H9 (cell line): ENCODE data around the gene FBL. TPM values are rescaled to one million over a fixed set of nuclear protein-coding genes. Genes with fewer than 3 reads are reported as not detected.

ENCODE experiments used
- DNase-seq: peaks from one replicate; pipeline ENCODE4 v3.0.0-alpha.2; 2017
- H2AFZ ChIP-seq: one replicate; pipeline ENCODE4 v1.6.1; 2013; ENCODE audit warnings: mild to moderate bottlenecking, low read length, control low read depth, moderate library complexity
- H2AK5ac ChIP-seq: 2 replicates; pipeline ENCODE4 v1.6.1; 2013; ENCODE audit warnings: low read length, control low read depth, mixed read lengths; ENCODE audit not compliant: insufficient read length
- H2BK120ac ChIP-seq: one replicate; pipeline ENCODE4 v1.6.1; 2013; ENCODE audit warnings: low read depth, mild to moderate bottlenecking, low read length, control low read depth, inconsistent platforms; ENCODE audit not compliant: poor library complexity, severe bottlenecking
- H2BK12ac ChIP-seq: 2 replicates; pipeline ENCODE4 v1.6.1; 2013; ENCODE audit warnings: low read length, control low read depth, mixed read lengths, low read depth; ENCODE audit not compliant: insufficient read length
- H2BK15ac ChIP-seq: 2 replicates; pipeline ENCODE4 v1.6.1; 2013; ENCODE audit warnings: low read depth, low read length, control low read depth
- H2BK20ac ChIP-seq: one replicate; pipeline ENCODE4 v1.6.1; 2013; ENCODE audit warnings: low read depth, mild to moderate bottlenecking, low read length, control low read depth, inconsistent platforms; ENCODE audit not compliant: poor library complexity, severe bottlenecking
- H2BK5ac ChIP-seq: 2 replicates; pipeline ENCODE4 v1.6.1; 2013; ENCODE audit warnings: low read length, control low read depth, mixed read lengths; ENCODE audit not compliant: insufficient read length
- H3K14ac ChIP-seq: 2 replicates; pipeline ENCODE4 v1.6.1; 2013; ENCODE audit warnings: low read length, control low read depth; ENCODE audit not compliant: insufficient read depth
- H3K18ac ChIP-seq: 2 replicates; pipeline ENCODE4 v1.6.1; 2013; ENCODE audit warnings: low read depth, mild to moderate bottlenecking, mixed read lengths, low read length, control low read depth; ENCODE audit not compliant: insufficient read length
- H3K23ac ChIP-seq: 2 replicates; pipeline ENCODE4 v1.6.1; 2013; ENCODE audit warnings: low read length, control low read depth, mixed read lengths, low read depth; ENCODE audit not compliant: insufficient read length
- H3K23me2 ChIP-seq: 2 replicates; pipeline ENCODE4 v1.6.1; 2013; ENCODE audit warnings: low read depth, mild to moderate bottlenecking, mixed read lengths, low read length, control low read depth; ENCODE audit not compliant: insufficient read length, poor library complexity, severe bottlenecking
- H3K27ac ChIP-seq: 2 replicates; pipeline ENCODE4 v1.5.1; 2013; ENCODE audit warnings: low read length, control low read depth, mixed read lengths, low read depth; ENCODE audit not compliant: insufficient read length
- H3K27me3 ChIP-seq: 2 replicates; pipeline ENCODE4 v1.6.1; 2013; ENCODE audit warnings: low read length, control low read depth, inconsistent platforms; ENCODE audit not compliant: insufficient read depth
- H3K4ac ChIP-seq: 2 replicates; pipeline ENCODE4 v1.6.1; 2013; ENCODE audit warnings: low read depth, mild to moderate bottlenecking, control low read depth, inconsistent platforms, low read length, moderate library complexity
- H3K4me1 ChIP-seq: 2 replicates; pipeline ENCODE4 v1.6.1; 2013; ENCODE audit warnings: low read length, control low read depth, inconsistent platforms; ENCODE audit not compliant: insufficient read depth
- H3K4me2 ChIP-seq: 2 replicates; pipeline ENCODE4 v1.6.1; 2013; ENCODE audit warnings: low read length, control low read depth, mixed read lengths; ENCODE audit not compliant: insufficient read length, insufficient read depth
- H3K56ac ChIP-seq: 2 replicates; pipeline ENCODE4 v1.6.1; 2013; ENCODE audit warnings: low read depth, mild to moderate bottlenecking, mixed read lengths, low read length, control low read depth; ENCODE audit not compliant: insufficient read length
- H3K79me1 ChIP-seq: 2 replicates; pipeline ENCODE4 v1.6.1; 2013; ENCODE audit warnings: low read depth, mild to moderate bottlenecking, moderate library complexity, low read length, control low read depth, inconsistent platforms; ENCODE audit not compliant: insufficient read depth, poor library complexity, severe bottlenecking
- H3K79me2 ChIP-seq: 2 replicates; pipeline ENCODE4 v1.6.1; 2013; ENCODE audit warnings: low read length, control low read depth, inconsistent platforms; ENCODE audit not compliant: insufficient read depth
- H3K9ac ChIP-seq: 2 replicates; pipeline ENCODE4 v1.6.1; 2013; ENCODE audit warnings: low read length, control low read depth, mixed read lengths; ENCODE audit not compliant: insufficient read length; ENCODE audit errors: extremely low read depth
- H3K9me3 ChIP-seq: one replicate; pipeline ENCODE4 v1.6.1; 2013; ENCODE audit warnings: low read depth, low read length, inconsistent platforms; ENCODE audit not compliant: control insufficient read depth
- H3T11ph ChIP-seq: one replicate; pipeline ENCODE4 v1.6.1; 2013; ENCODE audit warnings: mild to moderate bottlenecking, low read length, control low read depth, inconsistent platforms
- H4K20me1 ChIP-seq: one replicate; pipeline ENCODE4 v1.6.1; 2013; ENCODE audit not compliant: control insufficient read depth, insufficient read length, insufficient read depth
- H4K5ac ChIP-seq: 2 replicates; pipeline ENCODE4 v1.6.1; 2013; ENCODE audit warnings: low read depth, mild to moderate bottlenecking, mixed read lengths, low read length, control low read depth; ENCODE audit not compliant: insufficient read length
- H4K8ac ChIP-seq: replicated peaks from 2 replicates; pipeline ENCODE4 v1.6.1; 2013; ENCODE audit warnings: low read length, control low read depth, mixed read lengths, low read depth; ENCODE audit not compliant: insufficient read length
- H4K91ac ChIP-seq: 2 replicates; pipeline ENCODE4 v1.6.1; 2013; ENCODE audit warnings: low read depth, mild to moderate bottlenecking, moderate library complexity, mixed read lengths, low read length, control low read depth; ENCODE audit not compliant: insufficient read length
- H3K27ac Mint-ChIP-seq, 3 experiments: 2 replicates in 2 of 3; 3 replicates in 1 of 3; pipeline ENCODE4 v1.8.0; 2020 to 2021; ENCODE audit warnings: mixed read lengths in 3 of 3, mild to moderate bottlenecking in 1 of 3, moderate library complexity in 1 of 3
- H3K27me3 Mint-ChIP-seq: 2 replicates; pipeline ENCODE4 v1.8.0; 2021; ENCODE audit warnings: low read depth, mild to moderate bottlenecking, moderate library complexity, mixed read lengths
- H3K36me3 Mint-ChIP-seq, 3 experiments: 2 replicates in 2 of 3; 3 replicates in 1 of 3; pipeline ENCODE4 v1.8.0; 2020 to 2021; ENCODE audit warnings: low read depth in 3 of 3, mixed read lengths in 3 of 3; ENCODE audit not compliant: insufficient read depth in 1 of 3
- H3K4me1 Mint-ChIP-seq, 2 experiments: 2 replicates each; pipeline ENCODE4 v1.8.0; 2020; ENCODE audit warnings: mixed read lengths in 2 of 2
- H3K4me3 Mint-ChIP-seq, 2 experiments: 2 replicates in 1 of 2; 3 replicates in 1 of 2; pipeline ENCODE4 v1.8.0; 2020 to 2021; ENCODE audit warnings: mild to moderate bottlenecking in 2 of 2, mixed read lengths in 2 of 2, moderate library complexity in 1 of 2
- H3K9me3 Mint-ChIP-seq, 2 experiments: 2 replicates in 1 of 2; 3 replicates in 1 of 2; pipeline ENCODE4 v1.8.0; 2020; ENCODE audit warnings: mild to moderate bottlenecking in 2 of 2, mixed read lengths in 2 of 2, moderate library complexity in 1 of 2
- CTCF ChIP-seq: fragments of 200-600 bp; sonication (generic); conservative IDR thresholded peaks from 3 replicates; pipeline ENCODE4 v1.8.0; 2021; ENCODE audit warnings: antibody characterized with exemption, mild to moderate bottlenecking
- WGBS: extraction: QIAGEN DNeasy Blood & Tissue Kit; methylation state at CpG from one replicate; pipeline ENCODE4 v1.1.7; 2013; ENCODE audit warnings: missing lambda C conversion rate, low lambda C conversion rate, mixed read lengths; ENCODE audit not compliant: insufficient read length; ENCODE audit errors: extremely low coverage; 5-methylcytosine and 5-hydroxymethylcytosine counted together
- total RNA-seq: library from RNA; stranded (reverse); gene quantifications from 2 replicates; pipeline ENCODE4 v1.2.1, GENCODE V29; 2021

FBL gene
- total RNA-seq, 1 experiment from 2014 or later, result 625 TPM

- no peak for TF ChIP-seq CTCF
- Histone ChIP-seq H3K27me3 (no peaks in the 10 kb centered on the region), H3K23ac (no peak overlapping the region), H2AK5ac (no peak overlapping the region), H2BK20ac (no peak overlapping the region), H3T11ph (no peak overlapping the region), H3K4me2 (no peak overlapping the region), H3K56ac (no peak overlapping the region), H3K4me1 (no peaks in the 10 kb centered on the region), H2BK5ac (no peak overlapping the region), H4K8ac (no peak overlapping the region), H2BK15ac (no peak overlapping the region), H4K20me1 (no peaks in the 10 kb centered on the region), H4K5ac (no peak overlapping the region), H3K23me2 (peaks cover 2% of the 10 kb centered on the region), H3K14ac (no peak overlapping the region), H2BK12ac (no peak overlapping the region), H2AFZ (no peak overlapping the region), H3K4ac (no peak overlapping the region), H3K18ac (no peak overlapping the region), H2BK120ac (no peak overlapping the region), H3K79me1 (no peaks in the 10 kb centered on the region), H3K9me3 (no peaks in the 10 kb centered on the region), H4K91ac (no peak overlapping the region), H3K27ac (no peak overlapping the region), H3K79me2 (no peaks in the 10 kb centered on the region), H3K9ac (no peak overlapping the region)
- Mint-ChIP-seq H3K27me3 (no peaks in the 10 kb centered on the region), H3K36me3 (peaks cover 18 to 55% (median 46%) of the 10 kb centered on the region in 3 experiments), H3K4me3 (no peak overlapping the region), H3K27ac (no peak overlapping the region), H3K4me1 (peaks cover 21 to 23% of the 10 kb centered on the region in 2 experiments), H3K9me3 (no peaks in the 10 kb centered on the region)
- WGBS, result no CpG with 5 or more reads among the region's 10 CpGs
- DNase-seq, result no peak
These were observed 16.4 kb downstream of the FBL start for GRCh38 chr19:39829702-39830275.
